ENCODE results near the gene PLCE1.

Gene PLCE1

GRCh38 chr10:93995182-93995581, 1.5 kb downstream of the PLCE1 start:
- DNase-seq, result no peak

DNA sequence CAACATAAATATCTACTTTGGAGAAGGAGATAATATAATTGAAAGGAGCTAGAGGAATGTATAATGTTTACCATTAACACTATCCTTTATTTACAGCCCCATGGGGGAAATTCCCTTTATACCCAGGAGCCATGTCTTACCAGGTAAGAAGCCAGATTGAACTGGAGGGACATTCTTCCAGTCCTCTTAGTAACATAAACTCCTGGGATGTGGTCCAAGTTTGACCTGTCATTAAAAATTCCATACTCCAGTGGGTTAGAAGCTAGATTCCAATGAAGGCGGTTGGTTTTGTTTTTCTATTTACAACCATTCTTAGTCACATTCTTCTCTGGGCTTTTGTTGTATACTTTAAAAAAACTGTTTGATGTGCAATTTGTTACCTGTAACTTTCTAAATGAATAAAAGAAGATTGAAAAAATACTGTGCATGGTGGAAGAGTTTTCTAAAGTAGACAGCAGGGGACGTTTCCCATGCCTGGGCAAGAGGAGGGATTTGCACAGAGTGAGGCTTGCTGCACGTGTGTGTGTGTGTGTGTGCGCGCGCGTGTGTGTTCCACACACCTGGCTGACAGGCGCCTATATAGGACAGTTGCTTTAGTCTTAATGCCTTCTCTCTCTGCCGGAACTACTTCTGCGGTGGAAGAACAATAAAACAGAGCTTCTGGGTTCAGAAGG, 2.0 kb downstream of the PLCE1 start:
- DNase-seq, result no peak

DNA sequence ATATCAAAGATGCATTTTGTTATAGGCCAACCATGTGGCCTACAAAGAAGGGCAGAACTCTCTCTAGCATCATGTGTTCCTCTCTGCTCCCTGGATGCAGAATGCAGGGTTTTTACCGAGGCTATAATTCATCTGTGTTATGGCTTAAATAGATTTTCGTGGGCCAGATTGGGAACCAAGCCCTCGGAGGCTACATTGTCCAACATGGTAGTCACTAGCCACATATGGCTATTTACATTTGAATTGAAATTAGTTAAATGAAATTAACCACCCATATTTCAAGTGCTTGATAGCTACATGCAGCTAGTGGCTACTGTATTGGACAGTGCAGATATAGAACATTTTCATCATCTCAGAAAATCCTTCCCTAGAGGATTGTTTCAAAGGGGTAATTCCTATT, 2.8 kb downstream of the PLCE1 start:
- DNase-seq, result no peak

DNA sequence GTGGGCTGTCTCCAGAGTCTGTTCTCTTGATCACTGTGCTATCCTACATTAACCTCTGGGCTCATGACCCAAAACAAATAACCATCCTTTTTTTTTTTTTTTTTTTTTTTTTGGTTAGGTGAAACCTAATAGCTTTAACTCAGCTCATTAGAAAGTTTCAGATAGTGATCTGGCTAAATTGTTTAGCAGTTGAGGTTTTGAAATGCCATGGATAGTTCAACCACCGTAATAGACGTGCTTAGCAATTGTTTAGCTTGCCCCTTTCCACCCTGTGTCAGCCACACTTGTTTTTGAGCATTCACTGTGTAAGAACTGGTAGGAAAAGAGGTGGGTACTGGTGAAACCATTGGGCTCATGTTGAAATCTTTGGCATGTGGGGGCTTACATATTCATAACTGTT, 3.8 kb downstream of the PLCE1 start:
- DNase-seq, result no peak

GRCh38 chr10:93999401-93999851, 5.7 kb downstream of the PLCE1 start:
- DNase-seq, result no peak

DNA sequence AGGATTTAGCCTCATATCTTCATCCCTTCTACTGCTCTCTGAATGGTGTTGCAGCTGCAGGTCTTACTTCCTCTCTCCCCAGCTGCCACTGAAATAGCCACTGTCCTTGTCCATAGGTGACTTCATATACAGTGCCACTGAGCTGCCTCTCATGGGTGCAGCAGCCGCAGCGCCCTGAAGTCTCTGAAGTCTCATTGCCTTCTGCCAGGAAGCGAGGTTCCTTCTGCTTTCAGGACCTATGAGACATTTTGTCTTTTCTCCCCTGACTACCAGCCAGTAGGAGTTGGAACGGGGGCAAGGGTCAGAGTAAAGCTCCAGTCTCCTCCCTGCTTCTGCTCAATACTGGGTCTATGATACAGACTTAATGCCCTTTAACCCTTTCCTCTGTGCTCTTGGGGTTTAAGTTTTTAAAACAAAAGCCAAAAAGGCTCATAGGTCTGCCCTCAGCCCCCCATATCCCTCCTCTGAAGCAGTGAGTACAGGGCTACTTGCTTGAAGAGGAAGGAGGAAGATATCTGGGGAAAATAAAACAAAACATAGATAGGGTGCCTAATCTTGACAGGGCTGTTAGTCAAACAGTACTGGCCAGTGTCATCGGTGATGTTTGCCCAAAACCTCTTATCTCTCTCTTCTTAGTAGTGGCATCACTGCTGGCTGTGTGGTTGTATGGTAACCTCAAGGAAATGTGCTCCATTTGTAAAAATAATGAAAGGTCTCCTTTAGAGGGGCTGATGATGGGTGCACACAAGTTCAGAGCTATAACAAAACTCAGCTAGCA, 7.1 kb downstream of the PLCE1 start:
- no peak for DNase-seq

DNA sequence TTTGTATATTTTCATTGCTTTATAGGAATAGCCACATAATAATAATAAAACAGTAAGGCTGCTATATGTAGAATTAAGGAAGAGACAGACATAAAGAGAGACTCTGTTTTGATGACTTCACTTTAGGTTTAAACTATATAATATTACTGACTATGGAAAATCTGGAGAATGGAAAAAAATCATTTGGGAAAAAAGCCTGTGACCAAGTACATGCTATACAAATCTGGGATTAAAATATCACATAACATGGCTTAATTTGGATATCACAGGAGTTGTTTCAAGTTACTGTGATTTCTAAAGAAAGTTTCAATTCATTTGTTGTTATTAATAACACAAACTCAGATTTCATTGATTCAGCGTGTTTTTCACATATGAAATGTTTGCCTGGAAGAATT, 7.7 kb downstream of the PLCE1 start:
- DNase-seq, result no peak

DNA sequence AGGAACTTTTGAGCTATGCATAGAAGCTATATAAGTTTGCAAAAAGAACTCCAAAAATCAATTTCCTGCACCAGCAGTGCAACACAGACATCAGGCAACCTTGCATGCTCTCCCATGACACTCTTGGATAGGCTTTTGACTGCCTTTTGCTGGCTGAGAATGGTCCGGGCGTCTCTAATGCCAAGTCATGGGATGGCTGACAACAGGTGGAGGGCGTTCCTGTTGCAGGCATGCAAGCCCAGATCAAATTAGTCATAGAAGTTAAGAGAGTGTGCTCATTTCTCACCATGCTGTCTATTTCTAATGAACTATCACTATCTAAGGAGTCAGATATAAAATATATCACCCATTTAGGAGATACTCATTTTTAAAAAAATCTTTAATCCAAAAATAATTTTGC, 8.4 kb downstream of the PLCE1 start:
- DNase-seq, result no peak

GRCh38 chr10:94003488-94003887, 9.8 kb downstream of the PLCE1 start:
- no peak for DNase-seq

GRCh38 chr10:94005050-94005449, 11.3 kb downstream of the PLCE1 start:
- DNase-seq, result no peak

GRCh38 chr10:94006591-94007550, 13.1 kb downstream of the PLCE1 start:
- DNase-seq, result no peak

- DNase-seq, result no peak
These were observed 14.8 kb downstream of the PLCE1 start for GRCh38 chr10:94008526-94008925.

DNA sequence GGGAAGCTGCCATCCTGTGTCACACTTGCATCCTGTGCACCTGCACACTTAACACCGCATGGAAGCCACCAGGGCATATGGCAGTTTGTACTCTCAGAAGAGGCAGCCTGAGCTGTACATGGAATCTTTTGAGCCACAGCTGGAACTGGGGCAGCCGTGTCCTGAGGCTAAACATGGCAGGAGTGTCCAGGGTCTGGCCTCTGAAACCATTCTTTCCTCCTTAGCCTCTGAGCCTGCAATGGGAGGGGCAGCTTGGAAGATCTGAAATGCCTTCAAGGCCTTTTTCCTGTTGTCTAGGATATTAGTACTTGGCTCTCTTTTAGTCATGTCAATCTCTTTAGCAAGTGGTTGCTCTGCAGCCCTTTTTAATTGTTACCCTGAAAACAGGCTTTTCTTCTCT, 16.4 kb downstream of the PLCE1 start:
- DNase-seq, result no peak

DNA sequence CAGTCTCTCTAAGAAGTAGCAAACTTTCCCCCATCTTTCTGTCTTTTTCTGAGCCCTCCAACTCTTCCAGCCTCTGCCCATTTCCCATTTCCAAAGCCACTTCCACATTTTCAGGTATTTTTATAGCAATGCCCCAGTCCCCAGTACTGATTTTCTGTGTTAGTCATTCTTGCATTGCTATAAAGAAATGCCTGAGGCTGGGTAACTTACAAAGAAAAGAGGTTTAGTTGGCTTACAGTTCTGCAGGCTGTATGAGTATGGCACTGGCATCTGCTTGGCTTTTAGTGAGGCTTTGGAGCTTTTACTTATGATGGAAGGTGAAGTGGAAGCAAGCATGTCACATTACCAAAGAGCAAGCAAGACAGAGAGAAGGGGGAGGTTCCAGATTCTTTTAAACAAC, 17.2 kb downstream of the PLCE1 start:
- no peak for DNase-seq

GRCh38 chr10:94011296-94011695, 17.6 kb downstream of the PLCE1 start:
- DNase-seq, result no peak

DNA sequence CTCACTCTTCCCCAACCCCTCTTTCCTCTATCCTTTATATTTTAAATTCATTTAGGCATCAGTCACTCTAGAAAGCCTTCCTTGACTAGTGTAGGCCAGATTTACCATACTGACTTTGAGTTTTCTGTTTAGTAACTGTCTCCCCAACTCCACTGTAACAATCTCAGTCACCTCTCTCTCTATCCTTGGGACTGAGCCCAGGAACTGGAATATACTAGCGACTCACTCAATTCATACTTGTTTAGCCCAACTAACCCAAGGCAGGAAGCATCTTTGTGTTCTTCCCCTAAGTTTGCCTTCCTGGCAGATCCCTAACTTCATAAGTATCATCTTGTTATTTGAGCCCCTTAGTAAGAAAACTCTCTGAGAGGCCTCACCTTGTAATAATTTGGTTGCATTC, 19.1 kb downstream of the PLCE1 start:
- DNase-seq, result no peak

DNA sequence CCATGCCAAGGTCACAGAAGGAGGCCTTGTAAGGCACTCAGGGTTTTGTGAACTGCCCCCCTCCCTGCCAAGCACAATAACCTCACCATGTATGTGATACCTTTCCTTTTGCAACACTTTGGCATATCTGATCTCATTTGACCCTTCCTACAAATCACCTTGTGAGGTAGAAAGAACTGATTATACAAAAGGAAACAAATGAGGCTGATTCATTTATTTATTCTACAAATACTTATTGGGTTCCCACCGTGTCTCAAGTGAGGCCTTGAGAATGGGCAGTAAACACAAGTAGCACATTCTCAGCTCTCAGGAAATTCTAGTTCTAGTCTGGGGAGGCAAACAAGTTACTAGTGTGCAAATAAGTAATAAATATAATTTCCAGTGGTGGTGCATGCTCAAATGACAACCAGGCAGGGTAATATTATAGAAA, 19.6 kb downstream of the PLCE1 start:
- no peak for DNase-seq

DNA sequence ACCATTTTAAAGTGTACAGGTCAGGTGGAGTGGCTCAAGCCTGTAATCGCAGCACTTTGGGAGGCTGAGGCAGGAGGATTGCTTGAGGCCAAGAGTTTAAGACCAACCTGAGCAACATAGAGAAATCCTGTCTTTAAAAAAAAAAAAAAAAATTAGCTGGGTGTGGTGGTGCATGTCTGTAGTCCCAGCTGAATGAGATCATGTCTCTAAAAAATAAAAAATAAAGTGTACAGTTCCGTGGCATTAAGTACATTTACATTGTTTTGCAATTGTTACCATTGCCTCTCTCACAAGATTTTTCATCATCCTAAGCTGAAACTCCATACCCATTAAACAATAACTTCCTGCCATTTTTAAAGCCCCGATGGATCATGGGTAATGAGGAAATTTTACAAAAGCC, 20.6 kb downstream of the PLCE1 start:
- DNase-seq, result no peak

DNA sequence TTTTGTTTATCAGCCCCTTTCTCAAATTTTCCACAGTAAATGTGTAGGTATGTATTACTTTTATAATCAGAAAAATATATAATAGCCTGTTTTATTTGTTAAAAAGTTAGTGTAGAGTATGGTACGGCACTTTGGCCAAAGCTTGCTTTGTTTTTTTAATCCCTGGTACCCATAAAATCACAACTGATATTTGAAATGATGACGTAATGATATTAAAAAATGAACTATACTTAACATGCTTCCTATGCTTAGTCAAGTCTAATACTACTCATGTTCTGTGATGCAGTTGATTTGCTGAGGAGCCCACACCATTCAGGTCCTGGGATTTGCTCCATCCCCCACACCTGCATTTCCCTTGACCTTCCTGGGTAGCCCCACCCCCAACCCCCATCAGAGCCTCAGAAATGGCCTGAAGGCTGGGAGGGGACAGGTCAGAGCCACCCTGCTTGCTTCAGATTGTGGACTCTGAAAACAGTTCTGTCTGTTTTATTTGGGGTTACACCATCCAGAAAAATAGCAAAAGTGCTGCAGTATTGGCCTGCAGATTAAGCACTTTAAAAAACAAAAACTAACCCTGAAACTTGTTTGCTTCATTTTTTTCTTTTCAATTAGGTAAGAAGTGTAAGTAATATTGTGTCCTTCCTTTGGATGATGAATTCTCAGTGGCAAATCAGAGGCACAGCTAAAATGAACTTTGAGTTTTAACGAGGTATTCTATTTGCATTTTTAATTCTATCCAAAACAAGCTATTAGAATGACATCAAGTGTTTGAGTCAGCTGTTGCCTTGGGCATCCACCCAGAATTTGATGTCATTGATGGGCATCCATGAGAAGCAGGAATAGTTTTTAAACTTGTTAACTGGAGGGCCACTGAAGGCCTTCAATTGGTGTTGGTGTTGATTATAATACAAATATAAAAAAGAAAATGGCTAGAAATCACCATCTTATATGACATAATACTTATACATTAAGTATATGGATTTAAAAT, 23.3 kb downstream of the PLCE1 start:
- no peak for DNase-seq

GRCh38 chr10:94018107-94018506, 24.4 kb downstream of the PLCE1 start:
- DNase-seq, result no peak

DNA sequence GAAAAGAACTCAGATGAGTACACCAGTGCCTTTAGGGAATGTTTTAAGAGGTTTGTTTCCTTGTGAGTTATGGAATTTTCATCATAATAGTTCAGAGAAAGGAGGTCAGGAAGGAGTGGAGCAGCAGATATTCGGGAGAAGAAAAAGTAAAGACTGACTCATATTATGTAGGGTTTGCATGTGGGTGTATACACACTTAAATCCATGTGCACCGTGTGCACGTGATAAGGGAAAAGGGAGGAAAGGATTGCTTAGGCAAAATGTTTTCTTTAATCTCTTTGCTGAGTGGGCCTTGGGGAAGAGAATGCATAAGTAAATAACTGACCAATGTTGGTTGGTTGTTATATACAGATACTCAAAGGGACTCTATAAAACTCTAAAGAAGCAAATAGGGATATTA, 30.2 kb downstream of the PLCE1 start:
- no peak for DNase-seq

DNA sequence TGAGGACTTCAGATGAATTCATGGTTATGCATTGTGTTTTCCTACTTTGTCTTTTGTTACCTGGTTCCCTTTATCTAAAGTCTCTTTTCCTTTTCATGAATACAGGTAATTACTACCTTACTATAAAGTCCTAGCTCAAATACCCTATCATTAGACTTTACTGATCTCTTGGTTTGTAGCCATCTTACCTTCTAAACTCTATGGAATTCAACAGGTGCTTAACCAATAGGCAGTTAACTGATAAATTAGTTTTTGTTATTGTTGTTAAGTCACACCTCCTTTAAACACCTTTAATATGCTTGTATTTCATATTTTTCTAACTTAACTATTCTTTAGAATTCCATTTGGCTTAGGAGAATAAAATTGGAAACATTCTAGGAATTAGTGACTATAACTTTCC, 30.7 kb downstream of the PLCE1 start:
- DNase-seq, result no peak

Data from central memory CD4-positive, alpha-beta T cell (primary cell).